K562 (cell line): ENCODE data around the gene PRKCB. TPM values are rescaled to one million over a fixed set of nuclear protein-coding genes. Genes with fewer than 3 reads are reported as not detected.
A peak's percentile ranks its signal among the peaks of the same experiment; 100 is the strongest.

ENCODE experiments used
- DACH1 ChIP-seq: fragments of 450-650 bp; IDR thresholded peaks from 2 replicates; pipeline ENCODE4 v1.6.1; 2018; ENCODE audit not compliant: partially characterized antibody
- E2F5 ChIP-seq: sonication (generic); formaldehyde crosslinking; IDR thresholded peaks from 2 replicates; pipeline ENCODE4 v1.8.0; 2022; ENCODE audit warnings: mild to moderate bottlenecking, missing genetic modification reagents
- HDAC1 ChIP-seq, 2 experiments: fragments of 450-650 bp; IDR thresholded peaks; 2 replicates each; pipeline ENCODE4 v1.6.1; 2016 to 2017; ENCODE audit warnings: inconsistent platforms in 1 of 2, mild to moderate bottlenecking in 1 of 2, moderate library complexity in 1 of 2
- KDM1A ChIP-seq, 2 experiments: fragments of 450-650 bp; IDR thresholded peaks; 2 replicates each; pipeline ENCODE4 v1.6.1; 2016; ENCODE audit warnings: mild to moderate bottlenecking in 2 of 2
- KLF6 ChIP-seq: fragments of 250-450 bp; sonication (Bioruptor Pico); IDR thresholded peaks from 2 replicates; pipeline ENCODE4 v1.4.0; 2020; ENCODE audit warnings: mild to moderate bottlenecking, moderate library complexity, borderline replicate concordance
- MAX ChIP-seq: sonication (generic); formaldehyde crosslinking; IDR thresholded peaks from 2 replicates; pipeline ENCODE4 v1.9.0; 2022; ENCODE audit warnings: mild to moderate bottlenecking, missing genetic modification reagents
- MEF2D ChIP-seq: conservative IDR thresholded peaks from 2 replicates; pipeline ENCODE4 v1.6.1; 2016; ENCODE audit warnings: low read depth, missing genetic modification characterization, missing compliant biosample characterization
- MGA ChIP-seq: fragments of 450-650 bp; IDR thresholded peaks from 2 replicates; pipeline ENCODE4 v1.6.1; 2016; ENCODE audit warnings: mild to moderate bottlenecking, moderate library complexity
- NCOR1 ChIP-seq: fragments of 450-650 bp; IDR thresholded peaks from 2 replicates; pipeline ENCODE4 v1.6.1; 2016; ENCODE audit warnings: mild to moderate bottlenecking, moderate library complexity
- PPARD ChIP-seq: fragments of 250-450 bp; sonication (Bioruptor Pico); IDR thresholded peaks from 2 replicates; pipeline ENCODE4 v1.8.0; 2022; ENCODE audit warnings: inconsistent platforms, mild to moderate bottlenecking, moderate library complexity
- RFX7 ChIP-seq: fragments of 250-450 bp; sonication (Bioruptor Pico); IDR thresholded peaks from 2 replicates; pipeline ENCODE4 v1.5.1; 2021; ENCODE audit warnings: mild to moderate bottlenecking
- SUPT5H ChIP-seq: fragments of 450-650 bp; IDR thresholded peaks from 2 replicates; pipeline ENCODE4 v1.6.1; 2016
- TBP ChIP-seq: optimal IDR thresholded peaks from 2 replicates; pipeline ENCODE3; 2011; ENCODE audit warnings: low read depth, low read length, improper control_type of control experiment
- TOE1 ChIP-seq, 2 experiments: fragments of 450-650 bp in 1 of 2; sonication (generic) in 1 of 2; formaldehyde crosslinking in 1 of 2; IDR thresholded peaks; 2 replicates each; pipeline versions ENCODE4 v1.7.1 to v1.8.0; 2016 to 2022; ENCODE audit warnings: borderline replicate concordance in 2 of 2, mild to moderate bottlenecking in 2 of 2, antibody characterized with exemption in 1 of 2, inconsistent platforms in 1 of 2, low read depth in 1 of 2, missing genetic modification reagents in 1 of 2, moderate library complexity in 1 of 2
- USF2 ChIP-seq: sonication (generic); formaldehyde crosslinking; IDR thresholded peaks from 2 replicates; pipeline ENCODE4 v1.5.0; 2020; ENCODE audit warnings: missing genetic modification reagents
- ZNF24 ChIP-seq: fragments of 450-650 bp; IDR thresholded peaks from 2 replicates; pipeline ENCODE4 v1.6.1; 2016
- ZNF507 ChIP-seq: conservative IDR thresholded peaks from 2 replicates; pipeline ENCODE4 v1.6.1; 2017; ENCODE audit warnings: missing genetic modification characterization, missing compliant biosample characterization
- polyA plus RNA-seq, 8 experiments: library from polyadenylated mRNA; depleted of rRNA in 4 of 8; stranded (reverse) in 5 of 8; unstranded in 3 of 8; fragments of >200 nt; fragmentation: Nextera tagmentation in 2 of 8; fragmentation: Illumina TruSeq in 1 of 8; extraction: Ambion mirVana in 2 of 8; extraction: Trizol in 1 of 8; gene quantifications; 2 replicates each; pipeline versions ENCODE4 v1.2.1 to v1.2.3, GENCODE V29; 2011 to 2014; ENCODE audit warnings: inconsistent platforms in 1 of 8, missing spikeins in 1 of 8
- total RNA-seq, 7 experiments: library from RNA; depleted of rRNA in 6 of 7; stranded (reverse); fragments of >200 nt in 6 of 7; fragmentation: Illumina TruSeq in 2 of 7; extraction: Trizol in 2 of 7; gene quantifications; 2 replicates each; pipeline versions ENCODE4 v1.2.1 to v1.2.3, GENCODE V29; 2011 to 2021; ENCODE audit warnings: low replicate concordance in 1 of 7

PRKCB gene
- total and polyA plus RNA-seq, 9 of the 15 experiments (the other 6 are each of a cell fraction or from before 2014, with no cell fraction given): 49.9 to 276 (median 148) TPM

GRCh38 chr16:24002619-24003018 is 166.8 kb downstream of the PRKCB start (continued):
- TF ChIP-seq KLF6 (CRISPR knock-in tag) (no peak), MEF2D (tag) (no peak), PPARD (CRISPR knock-in tag) (no peak), ZNF24 (no peak), MAX (peak; percentile 65; the same call in 1 of the 2 replicates), HDAC1 (IDR thresholded peaks at IDR 0.05) (no peak), NCOR1 (peak; percentile 61), SUPT5H (no peak), USF2 (peak; percentile 48), ZNF507 (no peak), RFX7 (CRISPR knock-in tag) (no peak), DACH1 (no peak), TOE1 (IDR thresholded peaks at IDR 0.05; ENCODE audit: borderline replicate concordance) (no peak), TOE1 (CRISPR knock-in tag; IDR thresholded peaks at IDR 0.05; ENCODE audit: borderline replicate concordance, low read depth) (no peak), TBP (no peak), E2F5 (CRISPR knock-in tag) (no peak), KDM1A (IDR thresholded peaks at IDR 0.05) (peak in 1 of 2 experiments; percentile 60; a peak in 2 of 4 replicates), MGA (peak; percentile 46; the same call in 1 of the 2 replicates)
